HG03565 (cell line): ENCODE data around the gene LAX1.
A peak's percentile ranks its signal among the peaks of the same experiment; 100 is the strongest.
"Not testable (repeated sequence)": the region's sequence is repeated elsewhere in the genome, so short reads cannot be mapped to it uniquely, and the experiment has no call there.

Source experiments
- ATAC-seq: cut with Tn5 transposase; IDR thresholded peaks from one replicate; pipeline ENCODE4 v1.9.1; 2021; ENCODE audit warnings: mild to moderate bottlenecking, moderate library complexity; ENCODE audit not compliant: unreplicated experiment

The LAX1 gene, protein sequence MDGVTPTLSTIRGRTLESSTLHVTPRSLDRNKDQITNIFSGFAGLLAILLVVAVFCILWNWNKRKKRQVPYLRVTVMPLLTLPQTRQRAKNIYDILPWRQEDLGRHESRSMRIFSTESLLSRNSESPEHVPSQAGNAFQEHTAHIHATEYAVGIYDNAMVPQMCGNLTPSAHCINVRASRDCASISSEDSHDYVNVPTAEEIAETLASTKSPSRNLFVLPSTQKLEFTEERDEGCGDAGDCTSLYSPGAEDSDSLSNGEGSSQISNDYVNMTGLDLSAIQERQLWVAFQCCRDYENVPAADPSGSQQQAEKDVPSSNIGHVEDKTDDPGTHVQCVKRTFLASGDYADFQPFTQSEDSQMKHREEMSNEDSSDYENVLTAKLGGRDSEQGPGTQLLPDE

DNA sequence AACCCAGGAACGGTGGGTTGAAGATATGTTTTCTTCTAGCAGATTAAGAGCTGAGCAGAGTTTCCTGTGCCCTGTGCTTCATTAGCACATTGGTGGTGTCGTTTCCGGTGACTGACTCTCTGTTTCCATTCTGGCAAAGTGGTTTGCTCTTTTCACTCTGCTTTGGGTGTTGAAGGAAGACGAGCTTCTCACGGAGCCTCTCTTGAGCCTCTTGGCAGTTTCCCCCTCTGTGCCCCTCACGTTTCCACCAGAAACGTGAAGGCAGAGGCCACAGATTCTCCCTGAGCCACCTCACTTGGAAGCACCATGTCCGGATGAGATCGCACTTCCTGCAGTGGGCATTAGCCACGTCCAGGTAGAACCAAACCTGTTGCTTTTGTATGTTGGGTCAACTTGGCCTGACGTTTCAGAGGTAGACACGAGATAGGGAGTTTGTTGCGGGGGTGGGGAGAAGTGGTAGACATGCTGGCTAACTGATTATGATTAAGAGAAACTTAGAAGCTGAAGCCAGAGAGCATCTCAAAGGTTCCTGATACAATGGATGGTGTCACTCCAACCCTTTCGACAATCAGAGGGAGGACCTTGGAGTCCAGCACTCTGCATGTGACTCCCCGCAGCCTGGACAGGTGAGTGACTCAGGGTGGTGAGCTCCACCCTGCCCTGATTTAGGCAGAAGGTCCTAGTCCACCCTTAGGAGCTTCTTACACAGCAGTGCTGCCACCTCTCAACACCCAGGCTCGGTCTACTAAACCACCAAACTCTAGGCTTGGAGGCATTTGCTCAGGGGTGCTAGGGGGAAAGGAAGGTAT lies at the start of gene LAX1:
LAX1 (plus strand) TSS at position 155 of the 809 bp plus-strand sequence; CDS start at position 538, 383 bp downstream.
- ATAC-seq: peak; percentile 71

DNA sequence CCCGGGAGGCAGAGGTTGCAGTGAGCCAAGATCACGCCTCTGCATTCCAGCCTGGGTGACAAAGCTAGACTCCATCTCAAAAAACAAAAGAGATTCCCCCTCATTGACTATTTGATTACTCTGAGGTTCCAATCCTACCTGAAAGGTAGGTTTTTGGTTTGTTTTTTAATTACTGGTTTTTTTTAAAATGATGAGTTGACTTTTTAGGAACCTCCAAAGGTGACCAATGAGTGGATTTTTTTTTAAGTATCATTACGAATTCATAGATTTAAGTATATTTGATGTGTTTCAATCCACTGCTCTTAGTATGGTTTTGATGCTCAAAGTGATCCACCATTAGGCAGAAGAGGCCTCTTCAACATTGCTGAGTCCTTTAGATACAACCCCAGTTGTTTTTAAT lies 47.9 kb upstream of the LAX1 start:
- ATAC-seq: no peak

DNA sequence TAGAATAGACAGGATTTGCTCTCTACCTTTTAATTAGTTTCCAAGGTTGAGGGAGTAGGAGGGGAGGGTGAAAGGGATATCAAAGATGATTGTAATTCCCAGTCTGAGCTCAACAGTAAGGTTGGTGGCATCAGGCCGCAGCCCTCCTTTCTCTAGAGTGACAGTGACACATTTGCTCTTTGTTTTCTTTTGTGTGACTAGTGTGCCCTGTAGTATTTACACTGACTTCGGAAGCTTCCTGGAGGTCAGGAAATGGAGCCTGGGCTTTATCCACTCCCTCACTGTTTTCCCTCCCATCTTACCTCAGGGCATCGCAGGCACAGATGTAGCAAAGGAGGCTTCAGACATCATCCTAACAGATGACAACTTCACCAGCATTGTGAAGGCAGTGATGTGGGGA lies 44.7 kb upstream of the LAX1 start:
- ATAC-seq: no peak

DNA sequence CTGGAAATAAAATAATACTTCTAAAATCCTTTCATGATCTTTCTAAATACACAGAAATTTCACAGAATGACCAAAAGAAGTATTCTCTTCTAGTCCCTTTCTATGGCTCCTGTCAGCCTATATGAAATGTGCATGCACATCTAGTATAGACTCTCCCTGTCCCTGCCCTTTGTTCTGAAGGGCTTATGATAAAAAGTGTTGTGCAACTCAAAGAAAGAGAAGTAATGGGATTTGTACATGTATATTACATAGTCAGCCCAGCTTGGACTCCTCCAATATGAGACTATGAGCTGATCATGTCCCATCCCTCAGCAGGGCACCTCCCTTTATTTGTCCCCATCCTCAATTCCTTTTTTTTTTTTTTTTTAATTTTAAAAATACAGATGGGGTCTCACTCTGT lies 42.1 kb upstream of the LAX1 start:
- no peak for ATAC-seq

DNA sequence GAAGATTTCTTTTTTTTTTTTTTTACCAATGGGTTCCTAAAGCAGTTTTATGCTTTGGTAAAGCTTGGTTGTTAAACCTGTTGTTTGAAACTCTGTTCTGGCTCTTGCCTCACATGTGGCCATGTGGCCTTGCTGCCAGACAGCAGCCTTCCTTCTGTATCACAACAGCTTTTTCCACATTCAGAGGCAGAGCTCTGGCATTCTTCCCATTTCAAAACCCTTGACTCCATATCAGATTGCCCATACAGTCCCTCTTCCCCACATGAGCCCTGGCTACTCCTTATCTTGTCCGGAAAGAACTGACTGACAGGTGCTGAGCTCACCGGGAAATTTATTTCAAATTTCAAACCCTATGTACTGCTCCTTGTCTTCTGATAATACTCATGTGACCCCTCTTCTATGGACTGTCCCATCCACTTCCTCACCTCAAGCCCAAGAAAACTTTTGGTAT lies 38.5 kb upstream of the LAX1 start:
- ATAC-seq: no peak

DNA sequence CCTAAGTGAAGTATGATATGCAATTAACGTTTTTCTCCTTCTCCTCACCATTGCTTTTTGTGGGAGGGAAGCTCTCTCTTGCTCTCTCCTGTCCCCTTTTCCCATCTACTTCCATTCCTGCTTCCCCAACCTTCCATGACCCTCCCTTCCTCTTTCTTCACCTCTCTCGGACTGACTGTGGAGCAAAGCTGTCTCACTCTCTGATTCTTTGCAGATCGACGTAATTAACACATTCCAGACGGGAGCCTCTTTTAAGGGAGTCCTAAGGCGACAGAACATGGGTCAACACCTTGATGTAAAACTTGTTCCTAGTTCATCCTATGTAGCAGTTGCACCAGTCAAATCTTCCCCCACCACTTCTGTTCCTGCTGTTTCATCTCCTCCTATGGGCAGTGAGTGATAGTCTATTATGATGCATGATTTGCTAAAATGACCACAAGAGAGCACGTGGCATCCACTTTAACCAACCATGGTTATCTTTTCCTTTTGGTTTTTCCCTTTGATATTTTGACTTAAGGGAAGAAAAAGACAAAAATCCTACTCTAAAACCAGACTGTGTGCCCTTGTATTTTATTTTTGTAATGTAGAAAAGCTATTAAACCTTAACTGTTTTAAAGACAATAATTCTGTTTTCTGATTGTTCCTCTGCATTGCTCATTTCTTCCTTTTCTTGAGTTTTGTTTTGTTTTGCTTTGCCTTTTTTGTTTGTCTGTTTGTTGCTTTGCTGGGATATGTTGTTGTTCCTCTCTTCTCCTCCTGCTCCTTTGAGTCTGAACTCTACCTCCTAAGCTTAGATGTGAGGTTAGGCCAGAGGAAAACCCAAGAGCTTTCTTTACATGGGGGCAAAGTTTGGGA lies 31.7 kb upstream of the LAX1 start:
- no peak for ATAC-seq

DNA sequence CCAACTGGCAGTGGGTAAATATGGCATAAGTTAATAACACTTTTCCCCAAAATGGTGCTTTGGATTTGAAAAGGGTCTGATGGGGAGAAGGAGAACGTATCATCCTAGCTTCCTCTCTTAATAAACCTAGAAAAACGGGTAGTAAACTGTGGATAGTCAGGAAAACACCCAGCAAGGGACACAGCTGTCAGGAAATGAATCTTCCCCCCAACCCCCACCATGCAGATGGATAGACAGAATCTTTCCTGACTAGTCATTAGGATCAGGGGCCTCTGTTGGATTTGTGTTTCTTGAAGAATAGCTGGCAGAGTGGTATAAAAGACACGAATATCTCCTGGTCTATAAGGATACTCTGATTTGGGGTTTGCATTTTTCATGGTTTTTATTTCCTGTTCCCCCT lies 22.5 kb upstream of the LAX1 start:
- no peak for ATAC-seq

DNA sequence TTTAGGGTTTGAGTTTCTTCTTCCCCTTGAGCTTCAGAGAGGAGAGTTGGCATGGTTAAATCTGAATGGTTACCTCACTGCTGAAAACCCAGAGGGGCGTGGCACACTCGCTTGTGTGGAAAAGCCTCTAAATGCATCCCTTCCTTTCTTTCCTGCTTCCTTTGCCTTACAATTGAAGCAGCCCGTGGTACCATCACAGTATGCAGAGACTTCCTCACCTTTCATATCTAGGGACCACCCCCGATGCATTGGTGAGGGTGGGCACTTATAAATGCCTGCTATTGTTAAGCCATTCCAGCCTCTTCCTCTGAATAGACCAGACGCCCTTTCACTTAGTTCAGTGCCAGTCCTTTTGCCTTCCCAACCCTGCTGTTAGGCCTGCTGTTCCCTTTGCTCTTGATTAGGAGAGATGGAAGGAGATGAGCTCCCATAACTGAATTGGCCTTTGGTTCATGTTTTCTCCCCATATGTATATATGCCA lies 21.9 kb upstream of the LAX1 start:
- no peak for ATAC-seq

DNA sequence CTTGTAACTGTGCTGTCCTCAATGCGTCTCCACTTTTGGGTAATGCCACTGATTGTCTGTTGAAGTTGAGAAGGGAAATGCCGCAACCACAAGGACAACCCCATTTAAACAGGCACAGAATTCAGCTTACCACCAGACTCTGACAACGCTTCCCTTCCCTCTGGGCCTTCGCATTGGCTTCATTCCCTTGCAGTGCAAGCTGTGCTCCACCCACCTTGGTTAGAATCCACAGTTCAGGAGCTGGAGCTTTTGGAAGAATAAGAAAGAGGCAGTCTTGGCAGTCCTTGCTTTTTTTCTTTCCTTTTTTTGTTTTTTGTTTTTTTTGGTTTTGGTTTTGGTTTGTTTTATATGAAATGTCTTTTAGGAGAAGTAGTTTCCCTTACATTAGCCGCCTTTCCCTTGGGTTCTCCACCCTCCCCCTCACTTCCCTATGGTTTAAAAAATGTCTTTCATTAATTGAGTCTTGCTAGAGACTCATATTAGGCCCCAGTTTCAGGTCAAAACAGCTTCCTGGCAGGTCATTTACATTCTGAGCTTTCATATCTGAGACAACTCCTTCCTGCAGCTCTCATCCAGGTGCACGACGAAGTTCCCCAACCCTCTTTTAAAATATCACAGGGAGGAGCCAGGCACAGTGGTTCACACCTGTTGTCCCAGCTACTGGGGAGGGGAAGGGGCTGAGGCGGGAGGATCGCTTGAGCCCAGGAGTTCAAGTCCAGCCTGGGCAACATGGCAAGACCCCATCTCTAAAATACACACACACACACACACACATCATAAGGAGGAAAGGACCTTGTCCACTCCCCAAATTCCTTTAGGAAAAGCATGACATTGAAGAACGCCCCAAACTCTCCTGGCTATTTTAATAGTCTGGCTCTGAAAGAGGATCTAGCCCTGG lies 20.7 kb upstream of the LAX1 start:
- ATAC-seq: no peak

DNA sequence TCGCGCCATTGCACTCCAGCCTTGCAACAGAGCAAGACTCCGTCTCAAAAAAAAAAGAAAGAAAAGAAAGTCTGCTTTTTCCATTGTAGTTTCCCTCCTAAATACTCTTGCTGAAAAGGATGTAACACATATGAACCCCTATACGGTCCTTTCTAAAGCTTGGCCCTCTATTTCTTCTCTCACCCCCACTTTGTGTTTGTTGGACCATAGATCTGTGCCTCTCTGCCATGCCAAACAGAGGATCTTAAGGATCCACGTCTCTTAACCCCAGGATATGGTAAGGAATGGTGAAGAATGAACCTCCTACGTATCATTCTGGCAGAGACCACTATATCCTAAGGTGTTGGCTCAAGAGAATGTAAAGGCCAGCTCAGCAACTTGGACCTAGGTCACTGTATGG lies 18.7 kb upstream of the LAX1 start:
- ATAC-seq: no peak

DNA sequence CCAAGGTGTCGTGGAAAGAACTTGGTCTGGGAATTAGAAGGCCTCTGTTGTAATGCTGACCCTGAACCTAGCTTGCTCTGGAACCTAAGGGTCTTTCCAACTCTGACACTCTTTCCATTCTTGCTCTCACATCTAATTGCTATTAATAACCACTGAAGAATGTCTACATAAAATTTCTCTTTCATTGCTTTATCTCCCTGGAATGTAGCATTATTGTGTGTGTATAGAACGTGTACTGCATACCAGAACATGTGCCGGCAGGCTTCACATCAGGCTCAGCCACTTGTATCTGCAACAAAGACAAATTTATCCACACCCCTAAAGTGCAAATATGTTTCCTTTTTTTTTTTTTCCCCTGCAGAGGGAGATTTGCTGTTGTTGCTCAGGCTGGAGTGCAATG lies 13.9 kb upstream of the LAX1 start:
- ATAC-seq: no peak

DNA sequence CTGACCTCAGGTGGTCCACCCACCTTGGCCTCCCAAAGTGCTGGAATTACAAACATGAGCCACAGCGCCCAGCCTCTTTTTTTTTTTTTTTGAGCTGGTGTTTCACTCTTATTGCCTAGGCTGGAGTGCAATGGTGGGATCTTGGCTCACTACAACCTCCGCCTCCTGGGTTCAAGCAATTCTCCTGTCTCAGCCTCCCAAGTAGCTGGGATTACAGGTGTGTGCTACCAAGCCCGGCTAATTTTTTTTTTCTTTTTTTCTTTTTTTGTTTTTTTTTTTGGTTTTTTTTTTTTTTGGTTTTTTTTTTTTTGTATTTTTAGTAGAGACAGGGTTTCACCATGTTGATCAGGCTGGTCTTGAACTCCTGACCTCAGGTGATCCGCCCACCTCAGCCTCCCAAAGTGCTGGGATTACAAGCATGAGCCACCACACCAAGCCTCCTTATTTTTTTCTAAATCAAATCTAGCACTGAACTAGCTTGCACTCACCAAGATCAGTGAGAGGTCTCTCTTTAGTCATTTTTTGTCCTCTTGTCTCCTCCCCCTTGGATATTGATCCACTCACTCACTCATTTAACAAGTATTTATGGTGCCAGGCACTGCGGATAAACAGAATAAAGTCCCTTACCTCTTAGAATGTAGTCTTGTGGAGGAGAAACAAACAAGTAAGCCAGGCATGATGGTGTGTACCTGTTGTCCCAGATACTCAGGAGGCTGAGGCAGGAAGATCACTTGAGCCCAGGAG lies 13.2 kb upstream of the LAX1 start:
- ATAC-seq: not testable (repeated sequence)

DNA sequence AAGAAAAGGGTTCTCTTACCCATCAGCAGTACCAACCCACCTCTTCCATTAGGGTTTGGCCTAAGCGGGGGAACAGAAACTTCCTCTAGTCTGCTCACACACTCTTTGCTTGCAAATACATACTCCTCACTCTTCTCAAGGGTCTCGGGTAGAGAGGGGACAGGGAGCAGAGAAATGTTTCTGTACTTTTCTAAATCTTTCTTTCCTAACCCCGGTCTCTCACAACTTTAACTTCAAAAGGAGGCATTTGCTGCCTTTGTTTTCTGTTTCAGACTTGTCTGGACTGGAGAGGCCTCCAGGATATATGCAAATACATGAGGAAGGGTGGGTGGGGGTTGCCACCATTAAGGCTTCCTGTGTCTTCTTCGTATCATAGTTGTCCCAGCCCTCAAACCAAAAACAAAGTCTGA lies 10.5 kb upstream of the LAX1 start:
- ATAC-seq: no peak

DNA sequence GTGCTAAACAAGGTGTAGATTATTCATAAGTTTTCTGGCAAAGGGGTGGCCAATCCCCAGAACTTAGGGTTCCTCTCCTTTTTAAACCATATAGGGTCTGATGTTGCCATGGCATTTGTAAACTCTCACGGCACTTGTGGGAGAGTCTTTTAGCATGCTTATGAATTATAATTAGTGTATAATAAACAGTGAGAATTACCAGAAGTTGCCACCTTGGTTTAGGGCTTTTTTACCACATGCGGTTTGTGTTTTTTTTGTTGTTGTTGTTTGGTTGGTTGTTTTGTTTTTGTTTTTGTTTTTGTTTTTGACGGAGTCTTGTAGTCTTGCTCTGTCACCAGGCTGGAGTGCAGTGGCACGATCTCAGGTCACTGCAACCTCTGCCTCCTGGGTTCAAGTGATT lies 8.9 kb upstream of the LAX1 start:
- no peak for ATAC-seq

DNA sequence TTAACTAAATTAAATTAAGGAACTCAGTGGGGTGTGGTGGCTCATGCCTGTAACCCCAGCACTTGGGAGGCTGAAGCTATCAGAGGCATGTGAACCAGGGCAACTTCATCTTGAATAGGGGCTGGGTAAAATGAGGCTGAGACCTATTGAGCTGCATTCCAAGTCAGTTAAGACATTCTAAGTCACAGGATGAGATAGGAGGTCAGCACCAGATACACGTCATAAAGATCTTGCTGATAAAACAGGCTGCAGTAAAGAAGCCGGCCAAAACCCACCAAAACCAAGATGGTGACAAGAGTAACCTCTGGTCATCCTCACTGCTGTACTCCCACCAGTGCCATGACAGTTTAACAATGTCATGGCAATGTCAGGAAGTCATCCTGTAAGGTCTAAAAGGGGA lies 6.2 kb upstream of the LAX1 start:
- ATAC-seq: not testable (repeated sequence)

DNA sequence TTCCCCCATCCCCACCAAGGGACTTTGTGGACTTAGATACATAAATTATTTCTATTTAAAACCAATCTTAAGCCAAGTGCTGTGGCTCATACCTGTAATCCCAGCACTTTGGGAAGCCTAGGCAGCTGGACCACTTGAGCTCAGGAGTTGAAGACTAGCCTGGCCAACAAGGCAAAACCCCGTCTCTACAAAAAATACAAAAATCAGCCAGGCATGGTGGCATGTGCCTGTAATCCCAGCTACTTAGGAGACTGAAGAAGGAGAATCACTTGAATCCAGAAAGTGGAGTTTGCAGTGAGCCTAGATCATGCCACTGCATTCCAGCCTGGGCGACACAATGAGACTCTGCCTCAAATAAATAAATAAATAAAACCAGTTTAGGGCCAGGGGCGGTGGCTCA lies 4.5 kb upstream of the LAX1 start:
- no peak for ATAC-seq

DNA sequence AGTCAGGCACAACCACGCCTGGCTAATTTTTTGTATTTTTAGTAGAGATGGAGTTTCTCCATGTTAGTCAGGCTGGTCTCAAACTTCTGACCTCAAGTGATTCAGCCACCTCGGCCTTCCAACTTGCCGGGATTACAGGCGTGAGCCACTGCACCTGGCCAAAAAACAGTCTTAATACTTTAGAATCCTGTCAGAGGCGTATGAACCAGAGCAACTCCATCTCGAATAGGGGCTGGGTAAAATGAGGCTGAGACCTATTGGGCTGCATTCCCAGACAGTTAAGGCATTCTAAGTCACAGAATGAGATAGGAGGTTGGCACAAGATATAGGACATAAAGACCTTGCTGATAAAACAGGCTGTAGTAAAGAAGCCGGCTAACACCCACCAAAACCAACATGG lies 3.0 kb upstream of the LAX1 start:
- ATAC-seq: not testable (repeated sequence)

DNA sequence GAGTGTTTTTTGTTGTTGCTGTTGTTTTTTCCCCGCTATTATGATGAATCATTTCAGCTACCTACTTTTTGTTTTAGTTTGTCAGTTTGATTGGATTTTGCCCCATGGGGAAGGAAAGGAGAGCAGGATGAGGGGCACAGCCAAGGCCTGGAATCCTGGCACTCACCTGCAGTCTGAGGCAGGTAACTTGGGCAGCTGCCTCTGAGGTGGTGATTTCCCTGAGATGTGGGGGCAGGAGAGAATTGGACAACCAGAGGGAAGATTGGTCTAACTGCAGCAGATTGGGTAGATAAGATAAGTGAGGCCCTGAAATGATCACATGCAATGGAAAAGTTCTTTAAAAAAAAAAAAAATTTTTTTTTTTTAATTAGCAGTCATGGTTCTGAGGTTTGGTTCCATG lies 1.5 kb upstream of the LAX1 start:
- ATAC-seq: no peak
